GM12892 (cell line): ENCODE data around the gene FGF2.

ENCODE experiments used
- POLR2A ChIP-seq: IDR thresholded peaks from 2 replicates; pipeline ENCODE4 v1.6.1; 2011; ENCODE audit warnings: low read depth, low read length, control low read depth
- POLR2AphosphoS5 ChIP-seq: IDR thresholded peaks from 2 replicates; pipeline ENCODE4 v1.6.1; 2011; ENCODE audit warnings: low read depth, low read length, control low read depth

GRCh38 chr4:122873821-122874593 is 47.4 kb downstream of the FGF2 start:
- TF ChIP-seq POLR2A (no peak), POLR2AphosphoS5 (no peak)
